Effector memory CD4-positive, alpha-beta T cell (primary cell): ENCODE data around the gene GPS1.

Source experiments
- DNase-seq, 3 donors: peaks; one replicate each; pipeline ENCODE4 v3.0.0-alpha.2; 2020
- H3K27ac ChIP-seq: 2 replicates; pipeline ENCODE4 v1.7.0; 2013; ENCODE audit warnings: mild to moderate bottlenecking, low read length, moderate library complexity; ENCODE audit not compliant: insufficient read depth, poor library complexity, severe bottlenecking
- H3K27me3 ChIP-seq: replicated peaks from 2 replicates; pipeline ENCODE4 v1.7.0; 2013; ENCODE audit warnings: mild to moderate bottlenecking, low read length; ENCODE audit not compliant: insufficient read depth, control insufficient read depth, poor library complexity, severe bottlenecking
- H3K36me3 ChIP-seq: 2 replicates; pipeline ENCODE4 v1.7.0; 2013; ENCODE audit warnings: mild to moderate bottlenecking, low read length, moderate library complexity; ENCODE audit not compliant: control insufficient read depth, insufficient read depth
- H3K4me1 ChIP-seq: 2 replicates; pipeline ENCODE4 v1.7.0; 2013; ENCODE audit warnings: low read length, mild to moderate bottlenecking; ENCODE audit not compliant: control insufficient read depth, insufficient read depth, poor library complexity, severe bottlenecking
- H3K4me3 ChIP-seq: 2 replicates; pipeline ENCODE4 v1.7.0; 2013; ENCODE audit warnings: low read length, low read depth, mild to moderate bottlenecking; ENCODE audit not compliant: insufficient read depth, poor library complexity, severe bottlenecking
- H3K9me3 ChIP-seq: 2 replicates; pipeline ENCODE4 v1.7.0; 2013; ENCODE audit warnings: mild to moderate bottlenecking, low read length, moderate library complexity; ENCODE audit not compliant: control insufficient read depth

The GPS1 gene

GRCh38 chr17:82053556-82054263 lies 2.0 kb downstream of the GPS1 start:
- H3K36me3 ChIP-seq, result peaks cover 47% of the 10 kb centered on the region

GRCh38 chr17:82054351-82055022 lies 2.8 kb downstream of the GPS1 start:
- Histone ChIP-seq H3K4me3 (no peak overlapping the region), H3K9me3 (no peaks in the 10 kb centered on the region), H3K27me3 (no peaks in the 10 kb centered on the region), H3K27ac (no peak overlapping the region), H3K36me3 (peaks cover 55% of the 10 kb centered on the region), H3K4me1 (peaks cover 25% of the 10 kb centered on the region)
- DNase-seq, result no peak

More at GRCh38 chr17:82053556-82054263, 2.0 kb downstream of the GPS1 start:
- Histone ChIP-seq H3K4me1 (peaks cover 25% of the 10 kb centered on the region), H3K27ac (no peak overlapping the region), H3K9me3 (no peaks in the 10 kb centered on the region), H3K27me3 (no peaks in the 10 kb centered on the region), H3K4me3 (no peak overlapping the region)
- DNase-seq, result no peak

- Histone ChIP-seq H3K27ac (no peak overlapping the region), H3K9me3 (no peaks in the 10 kb centered on the region), H3K27me3 (no peaks in the 10 kb centered on the region), H3K4me1 (peaks cover 23% of the 10 kb centered on the region), H3K4me3 (no peak overlapping the region), H3K36me3 (peaks cover 63% of the 10 kb centered on the region)
- DNase-seq, result no peak
These were observed 3.6 kb downstream of the GPS1 start for GRCh38 chr17:82055023-82055964.

- H3K27ac ChIP-seq, result no peak overlapping the region
- H3K36me3 ChIP-seq, result peaks cover 72% of the 10 kb centered on the region
- peaks cover 16% of the 10 kb centered on the region for H3K4me1 ChIP-seq
- no peaks in the 10 kb centered on the region for H3K9me3 ChIP-seq
- no peak overlapping the region for H3K4me3 ChIP-seq
- H3K27me3 ChIP-seq, result no peaks in the 10 kb centered on the region
- no peak for DNase-seq
These were observed 4.4 kb downstream of the GPS1 start for GRCh38 chr17:82055965-82056728.

GRCh38 chr17:82056729-82057621 lies 5.3 kb downstream of the GPS1 start:
- H3K4me3 ChIP-seq, result no peak overlapping the region
- H3K36me3 ChIP-seq, result peaks cover 77% of the 10 kb centered on the region
- no peak for DNase-seq

GRCh38 chr17:82058230-82058854 lies 6.6 kb downstream of the GPS1 start:
- no peak for DNase-seq
- no peak overlapping the region for H3K27ac ChIP-seq
- no peaks in the 10 kb centered on the region for H3K27me3 ChIP-seq
- peaks cover 4% of the 10 kb centered on the region for H3K4me1 ChIP-seq
- H3K36me3 ChIP-seq, result peaks cover 89% of the 10 kb centered on the region
- no peak overlapping the region for H3K4me3 ChIP-seq
- H3K9me3 ChIP-seq, result no peaks in the 10 kb centered on the region

More at GRCh38 chr17:82056729-82057621, 5.3 kb downstream of the GPS1 start:
- H3K27me3 ChIP-seq, result no peaks in the 10 kb centered on the region
- no peak overlapping the region for H3K27ac ChIP-seq
- H3K4me1 ChIP-seq, result peaks cover 16% of the 10 kb centered on the region
- H3K9me3 ChIP-seq, result no peaks in the 10 kb centered on the region

GRCh38 chr17:82058855-82059249 lies 7.2 kb downstream of the GPS1 start:
- DNase-seq, result no peak
- Histone ChIP-seq H3K27me3 (no peaks in the 10 kb centered on the region), H3K27ac (no peak overlapping the region), H3K4me1 (no peaks in the 10 kb centered on the region), H3K36me3 (peaks cover 86% of the 10 kb centered on the region), H3K4me3 (no peak overlapping the region), H3K9me3 (no peaks in the 10 kb centered on the region)

GRCh38 chr17:82059272-82060000 lies 7.7 kb downstream of the GPS1 start:
- H3K4me1 ChIP-seq, result peaks cover 4% of the 10 kb centered on the region
- DNase-seq, result no peak
- peaks cover 80% of the 10 kb centered on the region for H3K36me3 ChIP-seq
- H3K9me3 ChIP-seq, result no peaks in the 10 kb centered on the region
- no peak overlapping the region for H3K27ac ChIP-seq
- H3K27me3 ChIP-seq, result no peaks in the 10 kb centered on the region
- no peak overlapping the region for H3K4me3 ChIP-seq
